ENCODE measurements around the gene OARD1. TPM values are rescaled to one million over a fixed set of nuclear protein-coding genes. Genes with fewer than 3 reads are reported as not detected.
A peak's percentile ranks its signal among the peaks of the same experiment; 100 is the strongest.

OARD1 gene
- total RNA-seq, 1 donor from 2014 or later = 24.1 TPM

GRCh38 chr6:41047745-41048732, 24.1 kb downstream of the OARD1 start:
- DNase-seq (ENCODE audit: low spot score) = no peak

GRCh38 chr6:41047306-41047705, 24.9 kb downstream of the OARD1 start:
- no peak for DNase-seq (ENCODE audit: low spot score)

DNA sequence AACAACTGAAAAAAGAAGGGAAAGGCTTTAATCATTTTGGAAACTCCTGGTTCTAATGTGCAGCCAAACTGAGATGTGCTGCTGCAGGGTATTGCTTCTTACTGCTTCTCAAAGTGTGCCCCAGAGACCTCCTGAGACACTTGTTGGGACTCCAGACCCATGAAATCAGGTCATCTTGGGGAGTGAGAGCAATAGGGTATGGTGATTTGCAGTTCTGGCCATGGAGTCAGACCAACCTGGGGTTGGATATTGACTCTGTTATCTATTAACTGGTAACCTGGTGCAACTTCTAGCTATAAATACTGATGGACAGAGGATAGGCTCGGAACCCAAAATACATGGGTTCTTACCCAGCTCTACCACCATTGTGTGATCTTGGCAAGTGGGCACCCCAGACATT, 26.1 kb downstream of the OARD1 start:
- no peak for DNase-seq (ENCODE audit: low spot score)

- no peak for DNase-seq (ENCODE audit: low spot score)
Measured at GRCh38 chr6:41045664-41046063, 26.5 kb downstream of the OARD1 start.

DNA sequence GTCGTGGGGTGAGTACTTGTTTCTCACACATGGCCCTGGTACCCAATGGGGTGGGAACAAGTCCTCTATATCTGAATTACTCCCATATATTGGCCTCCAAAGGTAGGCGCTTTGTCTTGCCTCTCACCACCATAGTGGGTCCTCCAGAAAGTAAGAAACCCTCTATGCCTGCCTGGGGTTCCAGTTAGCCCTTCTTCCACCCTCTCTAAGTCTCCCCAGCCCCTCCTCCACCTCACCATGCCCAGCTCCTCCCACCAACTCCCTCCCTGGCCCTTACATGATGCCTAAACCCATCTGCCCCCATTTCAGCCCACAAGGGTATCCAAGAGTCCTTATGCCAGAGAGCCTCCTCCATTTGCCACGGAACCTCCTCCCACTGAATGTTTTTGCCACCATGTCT, 29.0 kb downstream of the OARD1 start:
- DNase-seq (ENCODE audit: low spot score) = no peak

GRCh38 chr6:41042226-41043055, 29.7 kb downstream of the OARD1 start, which contains the start of gene TSPO2:
Gene TSPO2, plus strand, starts transcription at chr6:41042467. Its CDS starts 519 bp downstream, at chr6:41042986.
- no peak for DNase-seq (ENCODE audit: low spot score)

DNA sequence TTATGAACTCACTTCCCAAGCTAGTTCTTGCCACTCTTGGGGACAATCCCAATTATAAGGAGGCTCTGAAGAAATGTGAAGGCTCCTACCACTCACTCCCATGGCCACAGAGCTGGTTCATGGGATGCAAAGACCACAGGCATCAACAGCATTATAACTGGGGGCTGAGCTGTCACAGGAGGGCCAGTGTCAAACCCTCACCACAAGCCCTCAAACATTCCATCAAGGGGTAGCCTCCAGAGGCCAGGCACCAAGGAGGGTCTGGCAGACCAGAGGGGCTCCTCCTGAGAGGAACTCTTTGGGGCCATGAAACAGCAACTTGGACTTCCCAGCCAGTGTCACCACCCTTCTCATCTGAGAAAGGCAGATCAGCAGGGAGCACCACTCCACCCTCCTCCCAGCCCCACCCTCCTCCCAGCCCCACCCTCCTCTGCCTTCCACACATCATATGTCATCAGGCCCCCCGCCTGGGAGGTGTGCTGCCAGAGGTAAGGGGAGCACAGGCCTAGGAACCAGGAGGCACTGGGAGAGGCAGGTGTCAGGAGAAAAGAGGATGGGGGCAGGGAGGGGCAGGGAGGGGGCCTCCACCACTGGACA, 31.1 kb downstream of the OARD1 start:
- DNase-seq (ENCODE audit: low spot score) = no peak

DNA sequence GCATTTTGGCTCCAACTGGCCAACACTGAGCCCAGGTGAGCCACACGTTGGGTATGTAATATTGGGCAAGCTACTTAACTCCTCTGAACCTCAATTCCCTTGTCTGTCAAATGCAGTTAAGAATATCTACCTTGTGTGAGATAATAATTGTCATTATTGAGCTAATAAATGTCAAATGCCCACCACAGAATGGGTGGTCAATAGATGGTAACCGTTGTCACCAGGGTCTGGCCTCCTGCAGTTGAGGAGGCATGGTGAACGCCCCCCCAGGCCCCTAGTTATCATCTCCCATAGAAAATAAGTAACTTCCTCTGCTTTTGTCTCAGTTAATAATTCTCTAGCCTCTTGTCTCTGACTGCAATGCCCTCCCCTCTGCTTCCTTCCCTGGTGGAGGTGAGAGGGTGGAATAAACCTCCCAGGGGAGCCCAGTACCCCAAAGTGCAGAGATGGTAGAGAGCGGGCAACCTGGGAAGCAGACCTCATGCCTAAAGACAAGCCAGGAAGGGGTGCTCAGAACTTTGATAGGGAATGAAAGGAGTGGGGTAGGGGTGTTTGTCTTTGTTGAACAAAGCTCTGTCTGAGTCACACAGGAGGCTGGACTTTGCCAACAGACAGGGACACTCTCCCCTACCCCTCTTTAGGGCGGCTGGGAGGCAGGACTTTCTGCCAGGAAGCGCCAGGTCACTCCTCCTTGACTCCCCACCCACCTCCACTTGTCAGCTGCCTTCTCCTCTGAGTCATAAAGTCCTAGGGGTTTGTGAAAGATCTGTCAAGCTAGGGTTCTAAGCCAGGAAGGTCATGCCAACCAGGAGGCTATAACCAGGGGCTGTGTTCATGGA, 31.8 kb downstream of the OARD1 start:
- DNase-seq (ENCODE audit: low spot score) = peak; percentile 56

GRCh38 chr6:41039060-41039998, 32.8 kb downstream of the OARD1 start, which contains the start of gene UNC5CL:
Gene UNC5CL, minus strand, starts transcription at chr6:41039221. Its CDS starts 4,147 bp downstream, at chr6:41035074.
- DNase-seq (ENCODE audit: low spot score) = peak; percentile 61

GRCh38 chr6:41038205-41038604, 34.0 kb downstream of the OARD1 start:
- no peak for DNase-seq (ENCODE audit: low spot score)

- no peak for DNase-seq (ENCODE audit: low spot score)
Measured at GRCh38 chr6:41037107-41037900, 34.9 kb downstream of the OARD1 start.

GRCh38 chr6:41036601-41037000, 35.6 kb downstream of the OARD1 start:
- no peak for DNase-seq (ENCODE audit: low spot score)

DNA sequence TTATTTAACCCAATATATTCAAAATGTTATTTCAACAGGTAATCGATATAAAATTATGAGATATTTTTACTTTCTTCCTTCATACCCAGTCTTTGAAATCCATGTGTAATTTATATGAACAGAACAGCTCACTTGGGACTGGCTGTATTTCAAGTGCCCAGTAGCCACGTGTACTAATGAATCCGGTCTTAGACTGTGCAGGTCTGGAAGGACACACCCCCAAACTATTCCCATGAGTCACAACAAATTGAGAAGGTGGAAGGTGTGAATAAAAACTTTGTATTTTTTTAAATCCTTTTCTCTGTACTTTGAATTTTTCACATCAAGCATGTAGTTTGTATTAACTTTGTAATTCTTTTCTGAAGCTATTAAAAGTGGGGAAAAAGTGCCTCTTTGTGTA, 36.0 kb downstream of the OARD1 start:
- no peak for DNase-seq (ENCODE audit: low spot score)

DNA sequence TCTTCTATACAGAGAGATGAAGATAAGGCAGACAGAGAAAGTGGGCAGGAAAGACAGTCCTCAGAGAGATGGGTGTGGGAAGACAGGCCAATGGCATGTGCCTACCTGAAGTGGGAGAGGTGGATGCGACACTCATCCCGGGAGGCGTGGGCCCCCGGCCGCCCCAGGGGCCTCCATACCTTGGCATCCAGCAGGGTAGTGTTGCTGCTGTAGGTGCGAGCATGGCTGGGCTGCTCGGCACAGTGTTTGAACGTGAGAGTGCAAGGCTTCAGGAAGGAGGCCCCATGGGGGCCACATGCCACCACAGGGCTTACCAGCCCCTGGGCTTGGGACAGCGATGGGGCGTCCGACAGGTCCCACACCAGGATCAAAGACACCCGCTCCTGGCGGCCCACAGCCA, 38.4 kb downstream of the OARD1 start:
- no peak for DNase-seq (ENCODE audit: low spot score)

GRCh38 chr6:41032830-41033229, 39.3 kb downstream of the OARD1 start:
- no peak for DNase-seq (ENCODE audit: low spot score)

GRCh38 chr6:41028561-41029412, 43.4 kb downstream of the OARD1 start:
- no peak for DNase-seq (ENCODE audit: low spot score)

DNA sequence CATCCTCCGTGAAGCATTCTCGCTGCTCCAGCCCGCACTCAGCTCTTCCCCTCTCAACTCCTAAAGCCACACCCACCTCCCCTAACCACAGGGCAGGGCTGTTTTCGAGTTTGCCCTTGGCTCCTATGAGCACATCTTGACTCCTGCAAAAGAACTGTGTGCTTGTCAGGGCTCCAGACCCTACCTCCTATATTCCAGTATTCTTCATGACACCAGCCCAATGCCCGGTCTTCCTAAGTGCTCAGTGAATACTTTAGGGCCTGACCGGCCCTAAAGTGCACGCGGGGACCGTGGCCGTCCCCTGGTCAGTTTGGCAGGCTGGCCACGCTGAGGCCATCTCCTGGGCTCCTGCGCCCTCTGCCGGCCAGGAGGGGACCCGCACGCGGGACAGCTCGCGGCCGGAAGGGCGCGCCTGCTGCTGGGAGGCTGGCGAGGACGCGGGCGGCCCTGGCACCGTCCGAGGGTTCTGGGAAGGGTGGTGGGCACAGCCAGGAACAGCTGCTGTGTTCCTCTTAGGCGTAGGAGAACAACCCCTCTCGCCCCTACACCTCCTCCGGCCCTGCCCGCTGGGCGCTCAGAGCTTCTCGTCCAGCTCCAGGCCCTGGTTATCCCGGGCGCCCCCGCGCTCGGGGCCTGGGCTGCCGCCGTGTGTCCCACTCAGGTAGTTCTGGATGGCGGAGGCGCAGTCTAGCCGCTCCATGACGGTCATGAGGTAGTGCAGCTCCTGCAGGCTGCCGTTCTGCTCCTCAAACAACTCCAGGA, 44.2 kb downstream of the OARD1 start:
- DNase-seq (ENCODE audit: low spot score) = peak; percentile 86

Data from ureter (tissue), 1 donor.